ENCODE results near the gene MIOS. TPM values are rescaled to one million over a fixed set of nuclear protein-coding genes. Genes with fewer than 3 reads are reported as not detected.
A peak's percentile ranks its signal among the peaks of the same experiment; 100 is the strongest.

Gene MIOS
- 14.4 TPM for polyA plus RNA-seq (2013, experiment 1 of 2; ENCODE audit: insufficient read length)
- 14.9 TPM for polyA plus RNA-seq (2013, experiment 2 of 2; ENCODE audit: insufficient read length)

DNA sequence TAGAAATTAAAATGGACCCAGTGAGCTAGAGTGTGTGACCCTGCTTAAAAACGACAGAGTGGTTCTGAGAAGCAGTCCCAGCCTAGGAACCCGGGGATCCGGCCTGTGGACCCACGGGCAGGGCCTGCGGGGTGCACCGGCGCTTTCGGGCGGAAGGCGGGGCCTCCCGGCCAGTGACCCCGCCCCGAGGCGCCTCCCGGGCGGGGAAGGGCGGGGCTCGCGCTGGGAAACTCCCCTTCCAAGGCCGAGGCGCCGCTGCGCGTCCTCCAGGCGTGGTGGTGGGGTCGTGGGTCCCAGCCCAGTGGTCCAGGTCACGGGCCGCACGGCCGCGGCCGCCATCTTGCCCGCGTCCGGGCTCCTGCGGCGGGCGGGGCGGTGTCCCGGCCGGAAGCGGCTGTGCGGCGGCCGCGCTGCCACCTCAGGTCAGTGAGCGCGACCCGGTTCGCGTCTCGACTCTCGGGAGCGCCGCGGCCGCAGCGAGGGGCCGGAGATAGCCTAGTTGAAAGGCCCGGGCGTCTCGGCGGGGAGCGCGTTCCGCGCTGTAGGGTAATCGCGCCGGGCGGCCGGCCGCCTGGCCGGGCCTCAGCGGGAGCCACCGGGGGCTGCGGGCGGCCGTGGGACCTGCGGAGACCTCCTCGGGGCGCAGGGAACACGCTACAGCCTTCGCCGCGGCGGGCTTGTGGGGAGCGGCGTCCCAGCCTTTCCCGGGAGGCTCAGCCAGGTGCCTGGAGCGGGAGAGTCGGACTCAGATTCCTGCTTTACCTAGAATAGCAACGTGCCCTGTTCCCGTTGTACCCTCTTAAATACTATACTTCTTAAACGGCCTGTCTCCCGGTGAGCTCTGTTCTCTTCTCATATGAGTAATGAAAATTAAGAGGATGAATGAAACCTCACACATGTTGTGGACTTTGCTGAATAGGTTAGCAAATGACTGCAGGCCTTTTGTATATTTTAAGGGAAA, at the start of gene MIOS:
TSS of gene MIOS (plus strand) at position 234 of the 961 bp plus-strand sequence. CDS start 5,592 bp downstream, outside the sequence.
- peak; percentile 77 for DNase-seq

DNA sequence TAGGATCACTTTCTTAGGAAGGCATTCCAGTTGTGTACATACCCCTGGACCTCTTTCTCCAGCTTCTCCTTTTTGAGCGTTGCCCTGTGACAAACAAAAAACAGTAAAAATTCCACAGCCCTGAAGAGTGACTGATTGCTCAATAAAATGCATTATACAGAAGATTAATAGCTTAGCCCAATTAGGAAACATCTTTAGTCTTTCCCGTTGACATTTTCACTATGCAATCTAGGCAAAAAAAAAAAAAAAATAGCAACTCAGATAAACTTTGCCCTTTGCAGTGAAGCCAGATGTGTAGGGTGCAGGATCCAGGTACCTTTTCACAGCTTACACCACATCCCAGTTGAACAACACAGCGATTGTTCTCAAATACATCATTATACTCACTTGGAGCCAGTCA, 48.9 kb upstream of the MIOS start:
- no peak for DNase-seq

- DNase-seq = no peak
Measured at GRCh38 chr7:7519056-7519455, 47.6 kb upstream of the MIOS start.

DNA sequence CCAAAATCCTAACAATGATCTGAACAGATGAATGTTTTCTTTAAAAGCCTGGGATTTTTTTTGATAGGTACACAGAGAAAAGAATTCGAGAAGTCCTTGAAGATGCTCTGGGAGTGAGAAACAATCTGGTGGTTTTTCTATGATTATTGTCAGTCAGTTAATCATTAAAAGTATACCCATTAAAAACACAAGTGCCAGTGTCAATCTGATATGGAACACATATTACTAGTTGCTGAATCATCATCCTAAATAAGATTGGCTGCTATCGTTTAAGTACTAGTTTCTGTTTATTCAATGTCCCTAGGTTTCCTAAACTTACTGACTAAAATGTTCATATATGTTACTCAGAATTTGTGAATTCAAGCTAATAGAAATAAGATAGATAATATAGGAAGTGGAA, 47.2 kb upstream of the MIOS start:
- no peak for DNase-seq

DNA sequence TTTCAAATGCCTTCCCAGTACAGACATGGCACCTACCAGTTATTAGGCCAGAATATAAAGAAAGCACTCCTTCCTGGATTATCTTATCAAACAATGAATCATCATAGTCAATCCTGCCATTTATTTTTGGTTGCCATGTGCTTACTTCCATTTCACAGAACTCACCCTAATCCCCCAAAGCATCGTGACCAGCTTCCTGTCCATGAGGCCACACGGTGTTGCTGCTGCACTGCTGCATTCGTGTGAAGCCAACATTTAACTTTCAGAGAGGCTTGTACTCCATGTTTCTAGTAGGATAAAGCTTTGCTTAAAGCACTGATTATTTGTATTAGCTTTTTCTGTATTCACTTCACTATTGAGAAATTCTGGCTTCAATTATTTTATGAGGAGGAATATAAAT, 45.4 kb upstream of the MIOS start:
- DNase-seq = peak; percentile 5

DNA sequence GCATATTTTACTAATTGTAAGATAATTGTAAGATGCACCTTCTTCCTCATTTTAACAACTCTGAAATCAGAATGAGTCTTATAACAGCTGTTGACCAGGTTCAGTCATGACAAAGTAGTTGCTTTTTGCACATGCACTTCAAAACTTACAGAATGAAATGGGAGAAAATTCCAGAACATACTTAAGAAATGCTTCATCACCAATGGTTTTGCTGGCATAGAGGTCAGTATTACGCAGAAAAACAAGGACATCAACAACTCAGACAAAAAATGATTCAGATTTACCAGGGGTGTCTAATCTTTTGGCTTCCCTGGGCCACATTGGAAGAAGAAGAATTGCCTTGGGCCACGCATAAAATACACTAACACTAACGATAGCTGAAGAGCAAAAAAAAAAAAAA, 44.3 kb upstream of the MIOS start:
- no peak for DNase-seq

DNA sequence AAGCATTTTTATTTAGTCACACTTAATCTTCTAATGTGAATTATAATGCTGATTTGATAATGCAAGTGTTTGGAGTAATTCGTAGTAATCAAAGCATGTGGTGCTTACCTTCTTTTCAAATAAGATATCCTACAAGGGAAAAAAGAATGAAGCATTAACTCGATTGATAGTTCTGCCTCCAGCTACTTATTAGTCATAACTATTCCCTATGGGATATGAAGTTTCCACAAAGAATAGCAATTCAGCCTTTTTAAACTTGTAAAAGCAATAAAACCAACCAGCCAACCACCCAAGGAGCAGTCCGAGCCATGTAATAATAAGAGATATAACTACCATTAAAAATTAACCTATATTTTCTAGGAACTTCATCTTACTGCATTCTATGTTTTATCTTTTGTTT, 42.6 kb upstream of the MIOS start:
- DNase-seq = peak; percentile 26

- DNase-seq = no peak
Measured at GRCh38 chr7:7526006-7526405, 40.7 kb upstream of the MIOS start.

DNA sequence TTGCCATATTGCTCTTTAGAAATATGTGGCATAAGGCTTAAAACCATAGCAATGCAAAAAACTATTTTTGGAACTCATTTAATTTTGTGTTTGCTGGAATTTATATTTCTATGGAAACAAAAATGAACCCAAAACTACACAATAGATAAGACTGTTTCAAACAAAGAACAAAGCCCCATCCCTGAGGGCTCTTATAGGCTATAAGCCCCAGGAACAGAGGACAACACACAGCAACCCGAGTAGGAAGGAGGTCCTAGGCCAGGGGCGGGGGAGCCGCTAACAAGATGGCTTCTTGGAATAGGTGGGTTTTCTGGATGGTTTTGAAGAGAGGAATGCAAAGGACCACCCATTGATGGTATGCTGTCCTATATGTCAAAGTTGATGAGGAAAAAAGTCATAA, 39.6 kb upstream of the MIOS start:
- no peak for DNase-seq

- DNase-seq = no peak
Measured at GRCh38 chr7:7529328-7529727, 37.4 kb upstream of the MIOS start.

DNA sequence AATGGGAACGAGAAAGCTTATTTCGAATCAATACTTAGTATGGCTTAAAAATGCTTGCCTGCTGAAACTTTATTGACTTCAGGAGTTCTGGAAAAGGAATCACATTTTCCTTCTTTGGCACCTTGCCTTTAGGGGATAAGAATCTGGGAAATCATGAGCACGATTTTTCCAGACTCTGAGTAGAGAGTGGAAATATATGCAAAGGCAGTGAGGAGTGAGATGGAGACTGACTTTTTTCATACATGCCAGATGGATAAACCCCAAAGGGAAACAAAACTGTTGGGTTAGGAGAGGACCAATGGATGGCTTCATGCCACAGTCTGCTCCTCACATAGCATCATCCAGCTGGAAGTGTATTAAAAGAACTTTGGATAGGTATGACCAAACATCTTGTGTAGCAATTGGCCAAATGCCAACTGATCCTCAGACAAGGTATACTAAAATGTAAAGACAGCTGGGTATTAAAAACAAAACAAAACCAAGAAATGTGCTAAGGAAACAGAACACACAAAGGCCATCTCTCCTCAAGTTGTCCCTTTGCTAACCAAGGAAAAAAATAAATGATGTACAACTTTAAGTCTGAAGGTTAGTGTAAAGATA, 32.8 kb upstream of the MIOS start:
- DNase-seq = no peak

DNA sequence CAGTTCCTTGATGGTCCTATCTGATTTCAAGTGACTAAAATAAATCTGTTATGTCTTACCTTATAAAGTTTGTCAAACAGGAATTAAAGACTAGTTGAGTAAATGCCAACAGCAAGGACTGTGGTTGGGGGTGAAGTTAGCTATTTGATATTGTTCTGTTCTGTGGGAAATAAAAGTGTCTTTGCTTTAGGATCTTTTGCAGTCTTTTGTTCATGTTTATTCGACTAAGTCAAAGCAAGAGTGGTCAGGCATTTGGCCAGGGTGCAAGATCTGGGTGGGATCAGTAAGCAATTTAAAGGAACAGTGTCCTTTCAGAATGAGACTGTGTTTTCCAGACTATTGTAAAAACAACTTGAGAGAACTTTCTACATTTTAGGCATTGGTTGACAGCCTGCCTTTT, 31.0 kb upstream of the MIOS start, which contains the start of gene COL28A1:
TSS of gene COL28A1 (minus strand) at position 183 of the 400 bp plus-strand sequence. CDS start 2,998 bp downstream, outside the sequence.
- no peak for DNase-seq

- DNase-seq = no peak
Measured at GRCh38 chr7:7536396-7537019, 30.2 kb upstream of the MIOS start.

GRCh38 chr7:7537711-7538110, 29.0 kb upstream of the MIOS start:
- DNase-seq = no peak

GRCh38 chr7:7539152-7539551, 27.5 kb upstream of the MIOS start:
- no peak for DNase-seq

- DNase-seq = no peak
Measured at GRCh38 chr7:7539711-7540110, 27.0 kb upstream of the MIOS start.

- no peak for DNase-seq
Measured at GRCh38 chr7:7542251-7542835, 24.3 kb upstream of the MIOS start.

DNA sequence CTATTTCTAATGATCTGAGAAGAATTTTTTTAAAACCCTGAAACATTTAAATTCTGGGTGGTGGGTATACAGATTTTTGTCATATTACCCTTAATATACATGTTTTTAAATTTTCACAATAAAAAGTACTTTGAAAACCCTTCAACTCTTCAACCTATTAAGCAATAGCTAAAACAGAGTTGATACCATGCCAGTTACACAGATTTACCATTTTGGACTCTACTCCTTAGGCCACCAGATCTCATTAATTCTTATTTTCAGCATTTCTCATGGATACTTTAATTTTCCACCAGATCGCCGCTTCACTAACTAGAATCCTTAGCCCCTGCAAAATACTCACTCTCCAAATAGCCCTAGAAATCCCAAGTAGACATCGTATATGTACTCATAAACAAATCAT, 18.3 kb upstream of the MIOS start:
- no peak for DNase-seq

GRCh38 chr7:7550663-7551062, 16.0 kb upstream of the MIOS start:
- no peak for DNase-seq

- DNase-seq = no peak
Measured at GRCh38 chr7:7552199-7552598, 14.5 kb upstream of the MIOS start.

DNA sequence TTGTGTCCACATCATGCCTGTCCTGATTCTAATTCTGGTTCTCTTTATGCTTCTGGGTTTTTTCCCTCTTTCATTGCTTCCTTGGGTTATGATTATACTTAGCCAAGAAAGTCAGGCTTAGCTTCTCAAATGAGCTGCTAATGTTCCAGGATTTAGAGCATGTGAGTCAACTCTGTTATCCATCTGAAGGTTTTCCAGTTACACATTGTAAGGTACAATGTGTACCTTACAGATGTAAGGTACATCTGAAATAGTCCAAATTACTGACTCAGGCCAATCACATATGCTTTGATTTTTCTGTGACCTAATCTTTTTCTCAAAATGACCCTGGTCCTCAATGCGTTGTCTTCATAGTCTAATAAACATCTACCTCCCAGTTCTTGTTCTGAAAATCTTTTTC, 13.3 kb upstream of the MIOS start:
- DNase-seq = no peak

DNA sequence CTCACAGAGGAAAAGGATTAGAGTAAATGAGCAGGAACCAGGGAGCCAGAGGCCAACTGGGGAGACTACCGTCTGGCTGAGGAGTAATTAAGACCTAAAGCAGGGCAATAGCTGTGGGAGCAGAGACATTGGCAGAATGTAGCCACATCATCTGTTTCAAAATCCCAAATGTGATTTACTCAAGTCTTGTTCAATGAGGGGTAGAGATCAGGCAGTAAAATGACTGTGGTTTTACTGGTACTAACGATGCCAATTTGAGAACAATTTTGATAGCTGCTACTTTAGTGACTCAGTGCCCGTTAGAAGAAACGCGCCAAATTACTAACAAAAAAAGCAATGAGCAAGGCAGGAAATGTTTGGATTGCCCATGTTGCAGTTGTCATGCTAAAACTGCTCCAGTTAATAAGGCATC, 12.7 kb upstream of the MIOS start:
- peak; percentile 68 for DNase-seq

All from fibroblast of skin of scalp (primary cell).